Esophagus mucosa (tissue), 1 donor: ENCODE results near the gene MUSK. TPM values are rescaled to one million over a fixed set of nuclear protein-coding genes. Genes with fewer than 3 reads are reported as not detected.

ENCODE experiments used
- total RNA-seq: library from RNA; stranded (reverse); gene quantifications from one replicate; pipeline ENCODE4 v1.2.4, GENCODE V29; 2023
- donor health status: DM: yes; HTN: yes; CAD: no.

The MUSK gene
- total RNA-seq, 1 donor from 2014 or later: 0.48 TPM

Other genes with a start within 250 kb of the MUSK start
- gene SVEP1, start 89.0 kb upstream of the MUSK start, total RNA-seq: 1.2 TPM